Stomach (tissue), 4 donors: ENCODE measurements around the gene ANAPC5.

Experiments
- CTCF ChIP-seq, 7 experiments: fragments of 450-650 bp in 4 of 7; fragments of 200-600 bp in 3 of 7; sonication (generic) in 3 of 7; IDR thresholded peaks; one replicate each; pipeline ENCODE4 v1.5.1; 2016 to 2019; ENCODE audit warnings: antibody characterized with exemption in 7 of 7, control low read depth in 2 of 7, mild to moderate bottlenecking in 1 of 7
- EP300 ChIP-seq: sonication (generic); formaldehyde crosslinking; IDR thresholded peaks from one replicate; pipeline ENCODE4 v1.6.1; 2017; ENCODE audit warnings: antibody characterized with exemption

GRCh38 chr12:121355818-121356217 is 3.6 kb upstream of the ANAPC5 start:
- TF ChIP-seq EP300 (no peak), CTCF (IDR thresholded peaks at IDR 0.05) (no peak)
